Stimulated activated naive CD8-positive, alpha-beta T cell treated with anti-CD3 and anti-CD28 coated beads, Interleukin-15, amount 100 ng/mL, for 72 hours (primary cell): ENCODE data around the gene FCRL5.
"Not testable (repeated sequence)": the region's sequence is repeated elsewhere in the genome, so short reads cannot be mapped to it uniquely, and the experiment has no call there.

Experiments
- ATAC-seq: fragments of 150-1000 bp; cut with Tn5 transposase; 2 replicates; pipeline ENCODE4 v1.10.0; 2021; ENCODE audit warnings: mild to moderate bottlenecking, moderate library complexity
- DNase-seq, 2 donors: peaks; one replicate each; pipeline ENCODE4 v3.0.0; 2021 to 2022
- H3K27ac Mint-ChIP-seq, 2 donors: one replicate each; pipeline ENCODE4 v1.8.0; 2022; ENCODE audit warnings: mild to moderate bottlenecking in 2 of 2, mixed read lengths in 2 of 2, moderate library complexity in 2 of 2
- H3K27me3 Mint-ChIP-seq: one replicate; pipeline ENCODE4 v1.8.0; 2022; ENCODE audit warnings: mixed read lengths
- H3K4me1 Mint-ChIP-seq: one replicate; pipeline ENCODE4 v1.8.0; 2022; ENCODE audit warnings: mild to moderate bottlenecking, mixed read lengths
- H3K4me3 Mint-ChIP-seq, 2 donors: one replicate each; pipeline ENCODE4 v1.8.0; 2022; ENCODE audit warnings: mild to moderate bottlenecking in 2 of 2, mixed read lengths in 2 of 2, moderate library complexity in 1 of 2
- H3K9me3 Mint-ChIP-seq, 2 donors: one replicate each; pipeline ENCODE4 v1.8.0; 2022; ENCODE audit warnings: mixed read lengths in 2 of 2

FCRL5 gene

GRCh38 chr1:157505481-157506272 lies 46.6 kb downstream of the FCRL5 start:
- peak; percentile 83 for ATAC-seq
- DNase-seq = peak; percentile 29 to 41
- H3K4me1 Mint-ChIP-seq = no peaks in the 10 kb centered on the region
- no peak overlapping the region for H3K4me3 Mint-ChIP-seq
- no peaks in the 10 kb centered on the region for H3K9me3 Mint-ChIP-seq
- H3K27ac Mint-ChIP-seq = no peak overlapping the region
- peaks cover 12% of the 10 kb centered on the region for H3K27me3 Mint-ChIP-seq

GRCh38 chr1:157504646-157505045 lies 47.7 kb downstream of the FCRL5 start:
- peaks cover 12% of the 10 kb centered on the region for H3K27me3 Mint-ChIP-seq
- H3K27ac Mint-ChIP-seq = no peak overlapping the region
- no peak overlapping the region for H3K4me3 Mint-ChIP-seq
- no peak for DNase-seq
- no peak for ATAC-seq
- H3K9me3 Mint-ChIP-seq = no peaks in the 10 kb centered on the region
- H3K4me1 Mint-ChIP-seq = no peaks in the 10 kb centered on the region

GRCh38 chr1:157499521-157499920 lies 52.8 kb downstream of the FCRL5 start:
- Mint-ChIP-seq H3K4me3 (no peak overlapping the region), H3K9me3 (no peaks in the 10 kb centered on the region), H3K27ac (no peak overlapping the region), H3K4me1 (no peaks in the 10 kb centered on the region), H3K27me3 (no peaks in the 10 kb centered on the region)
- DNase-seq (no peak), ATAC-seq (no peak)

GRCh38 chr1:157498736-157499090 lies 53.6 kb downstream of the FCRL5 start:
- DNase-seq (no peak), ATAC-seq (no peak)
- Mint-ChIP-seq H3K27me3 (peaks cover 3% of the 10 kb centered on the region), H3K4me3 (no peak overlapping the region), H3K4me1 (no peaks in the 10 kb centered on the region), H3K27ac (no peak overlapping the region), H3K9me3 (no peaks in the 10 kb centered on the region)

GRCh38 chr1:157497987-157498735 lies 54.2 kb downstream of the FCRL5 start:
- DNase-seq (no peak), ATAC-seq (no peak)
- no peak overlapping the region for H3K27ac Mint-ChIP-seq
- no peaks in the 10 kb centered on the region for H3K4me1 Mint-ChIP-seq
- H3K27me3 Mint-ChIP-seq = peaks cover 8% of the 10 kb centered on the region
- H3K4me3 Mint-ChIP-seq = no peak overlapping the region
- H3K9me3 Mint-ChIP-seq = no peaks in the 10 kb centered on the region

- Mint-ChIP-seq H3K27me3 (peaks cover 15% of the 10 kb centered on the region), H3K9me3 (no peaks in the 10 kb centered on the region), H3K4me1 (no peaks in the 10 kb centered on the region), H3K27ac (no peak overlapping the region), H3K4me3 (no peak overlapping the region)
- no peak for DNase-seq
- ATAC-seq = no peak
Measured at GRCh38 chr1:157497284-157497683, 55.0 kb downstream of the FCRL5 start.

GRCh38 chr1:157496121-157496526 lies 56.2 kb downstream of the FCRL5 start:
- no peaks in the 10 kb centered on the region for H3K4me1 Mint-ChIP-seq

GRCh38 chr1:157495285-157495684 lies 57.0 kb downstream of the FCRL5 start:
- DNase-seq (no peak), ATAC-seq (no peak)
- H3K4me1 Mint-ChIP-seq = no peaks in the 10 kb centered on the region
- H3K27ac Mint-ChIP-seq = no peak overlapping the region
- H3K4me3 Mint-ChIP-seq = no peak overlapping the region
- H3K9me3 Mint-ChIP-seq = no peaks in the 10 kb centered on the region
- H3K27me3 Mint-ChIP-seq = peaks cover 35% of the 10 kb centered on the region

More at GRCh38 chr1:157496121-157496526, 56.2 kb downstream of the FCRL5 start:
- DNase-seq (peak; percentile 42 to 47), ATAC-seq (peak; percentile 71)
- no peaks in the 10 kb centered on the region for H3K9me3 Mint-ChIP-seq
- no peak overlapping the region for H3K4me3 Mint-ChIP-seq
- peaks cover 26% of the 10 kb centered on the region for H3K27me3 Mint-ChIP-seq
- peak overlapping the region in 1 of 2 donors; percentile 78 for H3K27ac Mint-ChIP-seq

GRCh38 chr1:157494093-157494492 lies 58.2 kb downstream of the FCRL5 start:
- Mint-ChIP-seq H3K4me3 (no peak overlapping the region), H3K27me3 (peaks cover 37% of the 10 kb centered on the region), H3K4me1 (no peaks in the 10 kb centered on the region), H3K9me3 (no peaks in the 10 kb centered on the region), H3K27ac (no peak overlapping the region)
- DNase-seq (no peak), ATAC-seq (no peak)

- Mint-ChIP-seq H3K27me3 (peaks cover 37% of the 10 kb centered on the region), H3K9me3 (no peaks in the 10 kb centered on the region), H3K4me3 (no peak overlapping the region), H3K4me1 (peaks cover 5% of the 10 kb centered on the region), H3K27ac (no peak overlapping the region)
- DNase-seq (peak; percentile 61), ATAC-seq (peak; percentile 58)
Measured at GRCh38 chr1:157490467-157491165, 61.7 kb downstream of the FCRL5 start.

- ATAC-seq (no peak), DNase-seq (no peak)
- Mint-ChIP-seq H3K9me3 (no peaks in the 10 kb centered on the region), H3K27me3 (peaks cover 29% of the 10 kb centered on the region), H3K27ac (no peak overlapping the region), H3K4me3 (no peak overlapping the region), H3K4me1 (peaks cover 5% of the 10 kb centered on the region)
Measured at GRCh38 chr1:157488156-157488555, 64.2 kb downstream of the FCRL5 start.

GRCh38 chr1:157487504-157487903 lies 64.8 kb downstream of the FCRL5 start:
- no peak for ATAC-seq
- Mint-ChIP-seq H3K9me3 (no peaks in the 10 kb centered on the region), H3K4me1 (peaks cover 5% of the 10 kb centered on the region), H3K27ac (no peak overlapping the region), H3K4me3 (no peak overlapping the region), H3K27me3 (peaks cover 24% of the 10 kb centered on the region)
- DNase-seq = no peak

GRCh38 chr1:157487096-157487495 lies 65.2 kb downstream of the FCRL5 start:
- DNase-seq = no peak
- H3K9me3 Mint-ChIP-seq = no peaks in the 10 kb centered on the region
- H3K27me3 Mint-ChIP-seq = peaks cover 20% of the 10 kb centered on the region
- H3K4me3 Mint-ChIP-seq = no peak overlapping the region
- no peak overlapping the region for H3K27ac Mint-ChIP-seq
- ATAC-seq = no peak
- H3K4me1 Mint-ChIP-seq = peaks cover 5% of the 10 kb centered on the region

GRCh38 chr1:157486400-157486799 lies 65.9 kb downstream of the FCRL5 start:
- H3K4me3 Mint-ChIP-seq, DNase-seq, H3K9me3 Mint-ChIP-seq, H3K4me1 Mint-ChIP-seq: not testable (repeated sequence)
- Mint-ChIP-seq H3K27ac (peak overlapping the region in 1 of 2 donors; percentile 8), H3K27me3 (peaks cover 13% of the 10 kb centered on the region)
- peak; percentile 46 for ATAC-seq

GRCh38 chr1:157485793-157486192 lies 66.5 kb downstream of the FCRL5 start:
- peaks cover 0 to under 1% of the 10 kb centered on the region in 2 donors for H3K9me3 Mint-ChIP-seq
- peaks cover 5% of the 10 kb centered on the region for H3K4me1 Mint-ChIP-seq
- peaks cover 7% of the 10 kb centered on the region for H3K27me3 Mint-ChIP-seq
- DNase-seq (no peak), ATAC-seq (peak; percentile 40)
- H3K4me3 Mint-ChIP-seq = no peak overlapping the region
- no peak overlapping the region for H3K27ac Mint-ChIP-seq

- no peak for DNase-seq
- no peak overlapping the region for H3K27ac Mint-ChIP-seq
- peaks cover 5% of the 10 kb centered on the region for H3K4me1 Mint-ChIP-seq
- H3K4me3 Mint-ChIP-seq = no peak overlapping the region
- no peaks in the 10 kb centered on the region for H3K27me3 Mint-ChIP-seq
- peaks cover 0 to 9% of the 10 kb centered on the region in 2 donors for H3K9me3 Mint-ChIP-seq
- ATAC-seq = no peak
Measured at GRCh38 chr1:157484573-157484972, 67.7 kb downstream of the FCRL5 start.
